Measurements from ENCODE around the gene ARHGAP19.
"Not testable (repeated sequence)": the region's sequence is repeated elsewhere in the genome, so short reads cannot be mapped to it uniquely, and the experiment has no call there.

GRCh38 chr10:97265095-97265494, 27.3 kb downstream of the ARHGAP19 start:
- TF ChIP-seq, protein P1, sequence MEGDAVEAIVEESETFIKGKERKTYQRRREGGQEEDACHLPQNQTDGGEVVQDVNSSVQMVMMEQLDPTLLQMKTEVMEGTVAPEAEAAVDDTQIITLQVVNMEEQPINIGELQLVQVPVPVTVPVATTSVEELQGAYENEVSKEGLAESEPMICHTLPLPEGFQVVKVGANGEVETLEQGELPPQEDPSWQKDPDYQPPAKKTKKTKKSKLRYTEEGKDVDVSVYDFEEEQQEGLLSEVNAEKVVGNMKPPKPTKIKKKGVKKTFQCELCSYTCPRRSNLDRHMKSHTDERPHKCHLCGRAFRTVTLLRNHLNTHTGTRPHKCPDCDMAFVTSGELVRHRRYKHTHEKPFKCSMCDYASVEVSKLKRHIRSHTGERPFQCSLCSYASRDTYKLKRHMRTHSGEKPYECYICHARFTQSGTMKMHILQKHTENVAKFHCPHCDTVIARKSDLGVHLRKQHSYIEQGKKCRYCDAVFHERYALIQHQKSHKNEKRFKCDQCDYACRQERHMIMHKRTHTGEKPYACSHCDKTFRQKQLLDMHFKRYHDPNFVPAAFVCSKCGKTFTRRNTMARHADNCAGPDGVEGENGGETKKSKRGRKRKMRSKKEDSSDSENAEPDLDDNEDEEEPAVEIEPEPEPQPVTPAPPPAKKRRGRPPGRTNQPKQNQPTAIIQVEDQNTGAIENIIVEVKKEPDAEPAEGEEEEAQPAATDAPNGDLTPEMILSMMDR (IDR thresholded peaks at IDR 0.05), result not testable (repeated sequence)
- TF ChIP-seq POLR2A, EP300 (IDR thresholded peaks at IDR 0.05): not testable (repeated sequence)

Data from tibial nerve (tissue), 4 donors.